Lower lobe of right lung (tissue), 2 donors: ENCODE measurements around the gene SH3GL1. TPM values are rescaled to one million over a fixed set of nuclear protein-coding genes. Genes with fewer than 3 reads are reported as not detected.

Source experiments
- ATAC-seq, 2 donors: fragments of 200-7000 bp; cut with Tn5 transposase; one replicate each; pipeline ENCODE4 v1.9.1; 2020 to 2022; ENCODE audit warnings: mild to moderate bottlenecking in 2 of 2, moderate library complexity in 2 of 2
- DNase-seq: peaks from one replicate; pipeline ENCODE4 v3.0.0-alpha.2; 2020
- H3K27ac ChIP-seq: fragments of 200-600 bp; one replicate; pipeline ENCODE4 v1.8.0; 2022
- H3K27me3 ChIP-seq: fragments of 200-600 bp; one replicate; pipeline ENCODE4 v1.8.0; 2022; ENCODE audit warnings: low read depth
- H3K36me3 ChIP-seq: fragments of 200-600 bp; one replicate; pipeline ENCODE4 v1.8.0; 2022; ENCODE audit warnings: mild to moderate bottlenecking
- H3K4me1 ChIP-seq: fragments of 200-600 bp; one replicate; pipeline ENCODE4 v1.8.0; 2022
- H3K4me3 ChIP-seq: fragments of 200-600 bp; one replicate; pipeline ENCODE4 v1.8.0; 2022; ENCODE audit warnings: mild to moderate bottlenecking
- H3K9me3 ChIP-seq: fragments of 200-600 bp; one replicate; pipeline ENCODE4 v1.8.0; 2022
- intact Hi-C: fragments of 100-400 bp; cut with DNase I; formaldehyde crosslinking; loops from one replicate; pipeline ENCODE4 v1.11.0; 2022
- total RNA-seq: library from RNA; stranded (reverse); fragmentation: NEBNext Ultra II Directional; extraction: Animal tissue kit (Norgen Biotek cat#: 25700); gene quantifications from one replicate; pipeline ENCODE4 v1.2.1, GENCODE V29; 2021
- TF ChIP-seq, protein P1 (sequence below): fragments of 200-600 bp; IDR thresholded peaks from one replicate; pipeline ENCODE4 v1.8.0; 2022; ENCODE audit warnings: antibody characterized with exemption, mild to moderate bottlenecking
- donor health status: DM: no; HTN: yes; CAD: no; lungs with severe emphysema.

The SH3GL1 gene
- total RNA-seq, 1 donor from 2014 or later: 44.3 TPM

DNA sequence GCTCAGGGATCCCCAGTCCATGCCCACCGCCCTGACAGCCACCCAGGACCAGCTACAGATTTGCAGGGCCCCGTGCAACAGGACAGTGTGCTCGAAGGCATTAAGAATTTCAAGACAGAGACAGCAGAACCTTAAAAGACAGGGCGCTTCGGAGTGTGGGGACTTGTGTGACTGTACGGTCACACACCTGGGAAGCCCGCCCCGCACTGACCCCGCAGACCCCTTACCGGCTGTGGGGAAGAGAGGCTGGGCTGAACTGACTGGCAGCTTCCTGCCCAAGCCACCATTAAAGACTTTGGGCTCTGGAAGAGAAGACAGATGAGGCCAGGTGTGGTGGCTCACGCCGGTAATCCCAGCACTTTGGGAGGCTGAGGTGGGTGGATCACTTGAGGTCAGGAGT, 76.1 kb downstream of the SH3GL1 start:
- H3K4me3 ChIP-seq: no peak overlapping the region
- TF ChIP-seq, protein P1, sequence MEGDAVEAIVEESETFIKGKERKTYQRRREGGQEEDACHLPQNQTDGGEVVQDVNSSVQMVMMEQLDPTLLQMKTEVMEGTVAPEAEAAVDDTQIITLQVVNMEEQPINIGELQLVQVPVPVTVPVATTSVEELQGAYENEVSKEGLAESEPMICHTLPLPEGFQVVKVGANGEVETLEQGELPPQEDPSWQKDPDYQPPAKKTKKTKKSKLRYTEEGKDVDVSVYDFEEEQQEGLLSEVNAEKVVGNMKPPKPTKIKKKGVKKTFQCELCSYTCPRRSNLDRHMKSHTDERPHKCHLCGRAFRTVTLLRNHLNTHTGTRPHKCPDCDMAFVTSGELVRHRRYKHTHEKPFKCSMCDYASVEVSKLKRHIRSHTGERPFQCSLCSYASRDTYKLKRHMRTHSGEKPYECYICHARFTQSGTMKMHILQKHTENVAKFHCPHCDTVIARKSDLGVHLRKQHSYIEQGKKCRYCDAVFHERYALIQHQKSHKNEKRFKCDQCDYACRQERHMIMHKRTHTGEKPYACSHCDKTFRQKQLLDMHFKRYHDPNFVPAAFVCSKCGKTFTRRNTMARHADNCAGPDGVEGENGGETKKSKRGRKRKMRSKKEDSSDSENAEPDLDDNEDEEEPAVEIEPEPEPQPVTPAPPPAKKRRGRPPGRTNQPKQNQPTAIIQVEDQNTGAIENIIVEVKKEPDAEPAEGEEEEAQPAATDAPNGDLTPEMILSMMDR: no peak
- H3K27me3 ChIP-seq: no peaks in the 10 kb centered on the region
- H3K4me1 ChIP-seq: peaks cover 13% of the 10 kb centered on the region
- no peaks in the 10 kb centered on the region for H3K9me3 ChIP-seq
- ATAC-seq: no peak
- no peak overlapping the region for H3K27ac ChIP-seq
- DNase-seq: no peak
- H3K36me3 ChIP-seq: no peaks in the 10 kb centered on the region
- intact Hi-C loops: no loop called here

DNA sequence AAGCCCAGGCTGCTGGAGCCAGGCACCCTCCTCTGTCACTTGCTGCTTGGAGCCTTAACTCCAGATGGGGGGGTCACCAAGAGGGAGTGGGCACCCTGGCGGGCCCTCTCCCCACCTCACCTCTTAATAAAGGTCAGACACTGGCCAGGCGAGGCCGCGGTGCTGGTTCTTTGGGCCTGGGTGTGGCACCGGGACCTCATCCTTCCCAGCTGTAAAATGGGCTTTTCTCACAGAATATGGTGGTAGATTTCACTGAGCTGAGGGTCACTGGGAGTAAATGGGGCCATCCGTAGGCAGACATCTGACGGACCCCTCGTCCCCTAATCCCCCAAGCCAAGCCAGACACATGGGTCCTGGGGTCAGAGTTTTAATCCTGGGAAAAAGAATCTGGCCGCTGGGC, 76.7 kb downstream of the SH3GL1 start:
- ATAC-seq (no peak), DNase-seq (no peak)
- Histone ChIP-seq H3K36me3 (no peaks in the 10 kb centered on the region), H3K4me1 (peaks cover 13% of the 10 kb centered on the region), H3K27ac (no peak overlapping the region), H3K9me3 (no peaks in the 10 kb centered on the region), H3K4me3 (no peak overlapping the region), H3K27me3 (no peaks in the 10 kb centered on the region)
- intact Hi-C loops: no loop called here
- TF ChIP-seq, protein P1: no peak

DNA sequence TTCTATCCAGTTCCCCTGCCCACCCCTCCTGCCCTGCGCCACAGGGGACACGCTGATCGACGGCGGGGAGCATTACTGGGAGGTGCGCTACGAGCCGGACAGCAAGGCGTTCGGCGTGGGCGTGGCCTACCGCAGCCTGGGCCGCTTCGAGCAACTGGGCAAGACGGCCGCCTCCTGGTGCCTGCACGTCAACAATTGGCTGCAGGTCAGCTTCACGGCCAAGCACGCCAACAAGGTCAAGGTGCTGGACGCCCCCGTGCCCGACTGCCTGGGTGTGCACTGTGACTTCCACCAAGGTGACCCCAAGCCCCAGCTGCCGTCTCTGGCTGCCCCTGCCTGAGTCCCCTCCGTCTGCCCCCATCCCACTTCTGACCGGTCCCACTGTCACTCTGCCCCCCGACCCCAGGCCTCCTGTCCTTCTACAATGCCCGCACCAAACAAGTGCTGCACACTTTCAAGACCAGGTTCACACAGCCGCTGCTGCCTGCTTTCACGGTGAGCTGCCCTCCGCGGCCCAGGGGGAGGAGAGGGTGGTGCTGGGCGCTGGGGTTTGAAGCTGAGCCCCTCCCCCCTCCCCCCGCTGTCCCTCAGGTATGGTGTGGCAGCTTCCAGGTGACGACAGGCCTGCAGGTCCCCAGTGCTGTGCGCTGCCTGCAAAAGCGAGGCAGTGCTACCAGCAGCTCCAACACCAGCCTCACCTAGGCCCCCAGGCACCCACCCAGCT, 77.2 kb downstream of the SH3GL1 start:
- ATAC-seq: no peak
- intact Hi-C loops: no loop called here

DNA sequence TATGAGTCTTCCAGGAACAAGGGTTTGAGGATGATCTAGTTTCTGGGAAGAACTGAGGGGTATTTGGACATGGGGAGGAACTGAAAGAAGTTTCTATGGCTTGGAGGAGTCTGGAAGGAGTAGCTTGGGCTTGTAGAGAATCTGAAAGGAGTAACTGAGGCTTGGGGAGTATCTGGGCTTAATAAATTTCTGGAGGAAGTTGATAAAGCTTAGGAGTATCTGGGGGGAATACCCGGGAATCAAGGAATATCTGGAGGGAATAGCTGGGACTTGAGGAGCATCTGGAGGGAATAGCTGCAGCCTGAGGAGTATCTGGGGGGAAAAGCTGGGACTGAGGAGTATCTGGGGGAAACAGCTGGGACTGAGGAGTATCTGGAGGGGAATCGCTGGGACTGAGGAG, 79.9 kb downstream of the SH3GL1 start:
- no peak for ATAC-seq
- TF ChIP-seq, protein P1: no peak
- no peak for DNase-seq
- no peak overlapping the region for H3K27ac ChIP-seq
- no peaks in the 10 kb centered on the region for H3K36me3 ChIP-seq
- no peaks in the 10 kb centered on the region for H3K27me3 ChIP-seq
- H3K9me3 ChIP-seq: no peaks in the 10 kb centered on the region
- H3K4me1 ChIP-seq: no peaks in the 10 kb centered on the region
- H3K4me3 ChIP-seq: no peak overlapping the region
- intact Hi-C loops: no loop called here

More for the DNA sequence above, 77.2 kb downstream of the SH3GL1 start:
- no peak for DNase-seq
- Histone ChIP-seq H3K27me3 (no peaks in the 10 kb centered on the region), H3K4me3 (no peak overlapping the region), H3K4me1 (peaks cover 13% of the 10 kb centered on the region), H3K36me3 (no peaks in the 10 kb centered on the region), H3K9me3 (no peaks in the 10 kb centered on the region), H3K27ac (no peak overlapping the region)
- TF ChIP-seq, protein P1: no peak

DNA sequence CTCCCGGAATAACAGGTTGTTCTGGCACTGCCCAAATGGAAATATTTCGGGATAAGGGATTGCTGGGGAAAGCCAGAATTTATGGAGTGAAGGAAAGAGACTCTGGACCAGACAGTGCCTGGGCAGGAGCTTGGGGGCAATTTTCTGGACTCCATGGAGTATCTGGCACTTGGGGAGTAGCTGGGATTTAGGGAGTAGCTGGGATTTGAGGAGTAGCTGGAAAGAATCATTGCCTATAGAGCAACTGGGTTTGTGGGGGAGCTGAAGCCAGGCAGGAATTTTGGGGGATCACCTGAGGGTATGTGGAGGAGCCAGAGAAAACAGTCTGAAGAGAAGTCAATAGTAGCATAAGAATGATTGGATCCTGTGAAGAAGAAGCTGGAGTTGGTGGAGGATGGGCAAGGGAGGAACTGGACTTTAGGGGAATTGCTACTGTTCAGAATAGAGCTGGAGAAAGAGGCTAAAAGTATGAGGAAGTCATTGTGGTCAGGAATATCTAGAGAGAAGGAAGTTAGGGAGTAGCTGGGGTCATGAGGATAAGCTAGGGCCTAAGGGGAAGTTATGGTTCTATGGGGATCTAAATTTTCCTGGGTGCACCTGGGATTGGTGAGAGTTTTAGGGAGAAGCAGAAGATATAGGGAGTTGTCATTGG, 81.2 kb downstream of the SH3GL1 start:
- intact Hi-C loops: no loop called here
- no peak overlapping the region for H3K4me3 ChIP-seq
- DNase-seq (no peak), ATAC-seq (peak in 1 of 2 donors; percentile 14)
- H3K36me3 ChIP-seq: no peaks in the 10 kb centered on the region
- no peaks in the 10 kb centered on the region for H3K9me3 ChIP-seq
- no peaks in the 10 kb centered on the region for H3K27me3 ChIP-seq
- no peaks in the 10 kb centered on the region for H3K4me1 ChIP-seq
- H3K27ac ChIP-seq: no peak overlapping the region
- TF ChIP-seq, protein P1: no peak
